Vagina (tissue), 2 donors: ENCODE data around the gene TKFC. TPM values are rescaled to one million over a fixed set of nuclear protein-coding genes. Genes with fewer than 3 reads are reported as not detected.

Experiments
- DNase-seq, 2 donors: peaks; one replicate each; pipeline ENCODE4 v3.0.0-alpha.2; 2017; ENCODE audit errors: extremely low spot score in 2 of 2
- H3K27ac ChIP-seq: fragments of 200-600 bp; sonication (generic); one replicate; pipeline ENCODE4 v1.5.1; 2019
- H3K27me3 ChIP-seq: fragments of 200-600 bp; sonication (generic); one replicate; pipeline ENCODE4 v1.5.1; 2019
- H3K36me3 ChIP-seq, 2 donors: fragments of 200-600 bp; sonication (generic); one replicate each; pipeline ENCODE4 v1.5.1; 2017 to 2019
- H3K4me1 ChIP-seq: fragments of 200-600 bp; sonication (generic); one replicate; pipeline ENCODE4 v1.5.1; 2019
- H3K4me3 ChIP-seq, 2 donors: fragments of 200-600 bp; sonication (generic); 1 replicate in 1 of 2; 2 replicates in 1 of 2; pipeline ENCODE4 v1.5.1; 2016 to 2019
- H3K9me3 ChIP-seq: fragments of 200-600 bp; sonication (generic); one replicate; pipeline ENCODE4 v1.5.1; 2019
- CTCF ChIP-seq, 3 experiments: fragments of 450-650 bp in 2 of 3; fragments of 200-600 bp in 1 of 3; sonication (generic) in 1 of 3; IDR thresholded peaks; one replicate each; pipeline ENCODE4 v1.5.1; 2017 to 2019; ENCODE audit warnings: antibody characterized with exemption in 3 of 3, mild to moderate bottlenecking in 2 of 3, moderate library complexity in 2 of 3
- POLR2A ChIP-seq, 2 donors: fragments of 450-650 bp; IDR thresholded peaks; one replicate each; pipeline ENCODE4 v1.6.1; 2017; ENCODE audit warnings: antibody characterized with exemption in 2 of 2, mild to moderate bottlenecking in 2 of 2, moderate library complexity in 2 of 2
- POLR2AphosphoS5 ChIP-seq, 2 donors: sonication (generic); formaldehyde crosslinking; IDR thresholded peaks; one replicate each; pipeline ENCODE4 v1.9.0; 2017; ENCODE audit warnings: antibody characterized with exemption in 2 of 2, mild to moderate bottlenecking in 2 of 2, low read depth in 1 of 2; ENCODE audit not compliant: insufficient read depth in 1 of 2
- intact Hi-C: fragments of 100-400 bp; cut with DNase I; formaldehyde crosslinking; loops from one replicate; pipeline ENCODE4 v1.15.1; 2023
- total RNA-seq: library from RNA; depleted of rRNA; stranded (reverse); fragments of >200 nt; gene quantifications from one replicate; pipeline ENCODE4 v1.2.3, GENCODE V29; 2016

Gene TKFC
- total RNA-seq, 1 donor from 2014 or later, result 22.6 TPM

DNA sequence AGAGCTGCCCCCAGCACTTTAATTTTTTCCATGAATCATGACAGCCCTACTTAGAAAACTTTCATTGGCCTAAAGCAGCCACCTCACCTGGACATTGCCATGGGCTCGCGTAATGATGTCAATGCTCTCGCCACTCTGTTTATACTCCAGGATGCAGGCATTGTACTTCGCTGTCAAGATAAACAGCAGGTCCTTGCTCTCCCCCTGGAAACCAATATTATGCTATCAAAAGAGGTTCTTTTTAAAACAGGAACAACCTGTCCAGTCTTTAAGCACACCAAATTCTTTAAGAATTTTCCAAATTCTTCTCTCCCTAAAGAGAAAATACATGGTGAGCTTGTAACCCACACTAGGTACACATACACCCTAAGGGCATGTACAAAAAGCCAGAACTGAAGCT is 3.2 kb upstream of the TKFC start:
- no peak for DNase-seq
- no peak overlapping the region for H3K27ac ChIP-seq
- TF ChIP-seq POLR2A (IDR thresholded peaks at IDR 0.05) (no peak), POLR2AphosphoS5 (IDR thresholded peaks at IDR 0.05; ENCODE audit: insufficient read depth in 1 of 2, low read depth in 1 of 2) (no peak), CTCF (IDR thresholded peaks at IDR 0.05) (no peak)
- H3K4me1 ChIP-seq, result peaks cover 69% of the 10 kb centered on the region
- no peak overlapping the region for H3K4me3 ChIP-seq
- peaks cover 0 to 39% of the 10 kb centered on the region in 2 donors for H3K36me3 ChIP-seq
- no peaks in the 10 kb centered on the region for H3K27me3 ChIP-seq
- no peaks in the 10 kb centered on the region for H3K9me3 ChIP-seq
- intact Hi-C loops, result no loop called here

GRCh38 chr11:61331651-61332050 is 1.4 kb upstream of the TKFC start:
- H3K27ac ChIP-seq, result peak overlapping the region; percentile 76
- H3K4me1 ChIP-seq, result peaks cover 67% of the 10 kb centered on the region
- TF ChIP-seq CTCF (IDR thresholded peaks at IDR 0.05) (no peak), POLR2A (IDR thresholded peaks at IDR 0.05) (no peak), POLR2AphosphoS5 (IDR thresholded peaks at IDR 0.05; ENCODE audit: insufficient read depth in 1 of 2, low read depth in 1 of 2) (no peak)

GRCh38 chr11:61332281-61332796 is 689 bp upstream of the TKFC start:
- no peaks in the 10 kb centered on the region for H3K27me3 ChIP-seq
- H3K36me3 ChIP-seq, result peaks cover 0 to 24% of the 10 kb centered on the region in 2 donors
- H3K27ac ChIP-seq, result peak overlapping the region; percentile 76
- H3K4me3 ChIP-seq, result peak overlapping the region; percentile 72 to 90
- DNase-seq, result no peak
- TF ChIP-seq CTCF (IDR thresholded peaks at IDR 0.05) (no peak), POLR2AphosphoS5 (IDR thresholded peaks at IDR 0.05; ENCODE audit: insufficient read depth in 1 of 2, low read depth in 1 of 2) (no peak), POLR2A (IDR thresholded peaks at IDR 0.05) (no peak)
- intact Hi-C loops, result no loop called here
- no peaks in the 10 kb centered on the region for H3K9me3 ChIP-seq
- peaks cover 64% of the 10 kb centered on the region for H3K4me1 ChIP-seq

More at GRCh38 chr11:61331651-61332050, 1.4 kb upstream of the TKFC start:
- no peak for DNase-seq
- intact Hi-C loops, result no loop called here
- no peaks in the 10 kb centered on the region for H3K9me3 ChIP-seq
- no peaks in the 10 kb centered on the region for H3K27me3 ChIP-seq
- peaks cover 0 to 31% of the 10 kb centered on the region in 2 donors for H3K36me3 ChIP-seq
- peak overlapping the region; percentile 72 to 90 for H3K4me3 ChIP-seq

- peaks cover 0 to 11% of the 10 kb centered on the region in 2 donors for H3K36me3 ChIP-seq
- H3K27ac ChIP-seq, result peak overlapping the region; percentile 76
- H3K27me3 ChIP-seq, result no peaks in the 10 kb centered on the region
- intact Hi-C loops, result no loop called here
- H3K4me3 ChIP-seq, result peak overlapping the region; percentile 72 to 90
- H3K4me1 ChIP-seq, result peaks cover 58% of the 10 kb centered on the region
- no peak for DNase-seq
- no peak for TF ChIP-seq POLR2AphosphoS5 (IDR thresholded peaks at IDR 0.05; ENCODE audit: insufficient read depth in 1 of 2, low read depth in 1 of 2)
- TF ChIP-seq POLR2A (IDR thresholded peaks at IDR 0.05), result no peak
- no peak for TF ChIP-seq CTCF (IDR thresholded peaks at IDR 0.05)
- H3K9me3 ChIP-seq, result no peaks in the 10 kb centered on the region
Observed at GRCh38 chr11:61333550-61334433, 764 bp downstream of the TKFC start.
